Keratinocyte (primary cell): ENCODE results near the gene BAG5. TPM values are rescaled to one million over a fixed set of nuclear protein-coding genes. Genes with fewer than 3 reads are reported as not detected.

Experiments used
- DNase-seq: peaks from one replicate; pipeline ENCODE4 v3.0.0-alpha.2; 2011; ENCODE audit warnings: low read depth, missing footprints, low spot score
- FAIRE-seq: peaks from 2 replicates; lab custom pipeline; 2011; peaks lifted over from hg19 to GRCh38; lab: Jason Lieb, UNC
- H2AFZ ChIP-seq: 2 replicates; pipeline ENCODE4 v1.6.0; 2012; ENCODE audit warnings: low read length, control low read depth, inconsistent platforms; ENCODE audit not compliant: control insufficient read depth
- H3K27ac ChIP-seq: 2 replicates; pipeline ENCODE4 v1.5.1; 2011; ENCODE audit warnings: low read length; ENCODE audit not compliant: control insufficient read depth, insufficient read depth
- H3K27me3 ChIP-seq: 3 replicates; pipeline ENCODE4 v1.6.0; 2011; ENCODE audit warnings: low read length; ENCODE audit not compliant: control insufficient read depth, insufficient read depth; ENCODE audit errors: extremely low read depth
- H3K36me3 ChIP-seq, 2 experiments: 2 replicates in 1 of 2; 3 replicates in 1 of 2; pipeline ENCODE4 v1.5.1; 2011; ENCODE audit warnings: low read length in 2 of 2, mild to moderate bottlenecking in 1 of 2; ENCODE audit not compliant: control insufficient read depth in 2 of 2, insufficient read depth in 2 of 2; ENCODE audit errors: extremely low read depth in 1 of 2
- H3K4me1 ChIP-seq: 3 replicates; pipeline ENCODE4 v1.5.1; 2011; ENCODE audit warnings: low read length; ENCODE audit not compliant: control insufficient read depth, insufficient read depth; ENCODE audit errors: extremely low read depth
- H3K4me2 ChIP-seq: 3 replicates; pipeline ENCODE4 v1.6.0; 2011; ENCODE audit warnings: low read depth, low read length; ENCODE audit not compliant: control insufficient read depth, insufficient read depth; ENCODE audit errors: extremely low read depth
- H3K4me3 ChIP-seq, 3 experiments: fragments of 200-600 bp in 1 of 3; sonication (generic) in 1 of 3; 2 replicates in 2 of 3; 3 replicates in 1 of 3; pipeline ENCODE4 v1.5.1; 2011 to 2016; ENCODE audit warnings: low read length in 3 of 3, mild to moderate bottlenecking in 3 of 3, control low read depth in 2 of 3, inconsistent platforms in 1 of 3, low read depth in 1 of 3, mixed read lengths in 1 of 3, mixed run types in 1 of 3, moderate library complexity in 1 of 3; ENCODE audit not compliant: control insufficient read depth in 2 of 3, insufficient read depth in 2 of 3; ENCODE audit errors: extremely low read depth in 1 of 3
- H3K79me2 ChIP-seq: 2 replicates; pipeline ENCODE4 v1.6.0; 2012; ENCODE audit warnings: low read length; ENCODE audit not compliant: control insufficient read depth, insufficient read depth
- H3K9ac ChIP-seq: 3 replicates; pipeline ENCODE4 v1.6.0; 2011; ENCODE audit warnings: low read length; ENCODE audit not compliant: control insufficient read depth, insufficient read depth; ENCODE audit errors: extremely low read depth
- H3K9me1 ChIP-seq: 3 replicates; pipeline ENCODE4 v1.6.0; 2011; ENCODE audit warnings: low read length; ENCODE audit not compliant: control insufficient read depth, insufficient read depth; ENCODE audit errors: extremely low read depth
- H3K9me3 ChIP-seq: 2 replicates; pipeline ENCODE4 v1.5.1; 2012; ENCODE audit warnings: low read depth, low read length; ENCODE audit not compliant: control insufficient read depth
- H4K20me1 ChIP-seq: 3 replicates; pipeline ENCODE4 v1.6.0; 2011; ENCODE audit warnings: low read length; ENCODE audit not compliant: control insufficient read depth, insufficient read depth; ENCODE audit errors: extremely low read depth
- EZH2 ChIP-seq: IDR thresholded peaks from one replicate; pipeline ENCODE4 v1.6.1; 2012; ENCODE audit warnings: inconsistent platforms, mild to moderate bottlenecking, low read length, moderate library complexity
- dilution Hi-C: fragments of 300-500 bp; cut with MboI; formaldehyde crosslinking; loops from one replicate; pipeline ENCODE4 v1.7.0; 2020; ENCODE audit warnings: low sequenced_read_pairs; ENCODE audit not compliant: extremely low pct_ligation_motif_present
- polyA plus RNA-seq, 5 experiments: library from polyadenylated mRNA; depleted of rRNA in 3 of 5; stranded (reverse) in 3 of 5; stranded (forward) in 1 of 5; unstranded in 1 of 5; fragments of >200 nt; gene quantifications; 1 replicate in 1 of 5; 2 replicates in 3 of 5; 3 replicates in 1 of 5; pipeline versions ENCODE4 v1.2.1 to v1.2.3, GENCODE V29; 2011 to 2012; ENCODE audit warnings: missing spikeins in 2 of 5, low read depth in 1 of 5, low replicate concordance in 1 of 5
- TF ChIP-seq, protein P1 (sequence below), 3 experiments: IDR thresholded peaks in 1 of 3; conservative IDR thresholded peaks in 1 of 3; optimal IDR thresholded peaks in 1 of 3; 2 replicates in 2 of 3; 3 replicates in 1 of 3; pipeline versions ENCODE3 to v1.5.1; 2011; ENCODE audit warnings: low read length in 3 of 3, mild to moderate bottlenecking in 3 of 3, moderate library complexity in 2 of 3, control low read depth in 1 of 3, inconsistent platforms in 1 of 3; ENCODE audit not compliant: insufficient read depth in 2 of 3; ENCODE audit errors: extremely low read depth in 1 of 3

Gene BAG5
- polyA plus RNA-seq, 1 donor (not counting 4 experiments of a cell fraction or from before 2014, with no cell fraction given): 14.4 TPM

GRCh38 chr14:103563844-103564505 lies 1.5 kb upstream of the BAG5 start:
- no peaks in the 10 kb centered on the region for H3K9me1 ChIP-seq
- peaks cover 87% of the 10 kb centered on the region for H3K79me2 ChIP-seq
- H3K4me1 ChIP-seq: peaks cover 15% of the 10 kb centered on the region
- no peaks in the 10 kb centered on the region for H3K27me3 ChIP-seq
- FAIRE-seq: no peak
- H3K36me3 ChIP-seq: peaks cover 12 to 13% of the 10 kb centered on the region in 2 experiments
- H4K20me1 ChIP-seq: peaks cover 6% of the 10 kb centered on the region
- H3K9ac ChIP-seq: peak overlapping the region; percentile 83
- peak overlapping the region; percentile 93 to 97 (median 95) for H3K4me3 ChIP-seq
- H2AFZ ChIP-seq: no peak overlapping the region
- DNase-seq: no peak
- H3K27ac ChIP-seq: peak overlapping the region; percentile 72
- peak overlapping the region; percentile 92 for H3K4me2 ChIP-seq
- TF ChIP-seq, protein P1, sequence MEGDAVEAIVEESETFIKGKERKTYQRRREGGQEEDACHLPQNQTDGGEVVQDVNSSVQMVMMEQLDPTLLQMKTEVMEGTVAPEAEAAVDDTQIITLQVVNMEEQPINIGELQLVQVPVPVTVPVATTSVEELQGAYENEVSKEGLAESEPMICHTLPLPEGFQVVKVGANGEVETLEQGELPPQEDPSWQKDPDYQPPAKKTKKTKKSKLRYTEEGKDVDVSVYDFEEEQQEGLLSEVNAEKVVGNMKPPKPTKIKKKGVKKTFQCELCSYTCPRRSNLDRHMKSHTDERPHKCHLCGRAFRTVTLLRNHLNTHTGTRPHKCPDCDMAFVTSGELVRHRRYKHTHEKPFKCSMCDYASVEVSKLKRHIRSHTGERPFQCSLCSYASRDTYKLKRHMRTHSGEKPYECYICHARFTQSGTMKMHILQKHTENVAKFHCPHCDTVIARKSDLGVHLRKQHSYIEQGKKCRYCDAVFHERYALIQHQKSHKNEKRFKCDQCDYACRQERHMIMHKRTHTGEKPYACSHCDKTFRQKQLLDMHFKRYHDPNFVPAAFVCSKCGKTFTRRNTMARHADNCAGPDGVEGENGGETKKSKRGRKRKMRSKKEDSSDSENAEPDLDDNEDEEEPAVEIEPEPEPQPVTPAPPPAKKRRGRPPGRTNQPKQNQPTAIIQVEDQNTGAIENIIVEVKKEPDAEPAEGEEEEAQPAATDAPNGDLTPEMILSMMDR (optimal IDR thresholded peaks at IDR 0.05 in 1 of 3, IDR thresholded peaks at IDR 0.05 in 1 of 3, conservative IDR thresholded peaks at IDR 0.05 in 1 of 3; ENCODE audit: extremely low read depth in 1 of 3, insufficient read depth in 2 of 3, low read length in 3 of 3): no peak
- no peak for TF ChIP-seq EZH2
- dilution Hi-C loops: no loop called here
- H3K9me3 ChIP-seq: no peaks in the 10 kb centered on the region

GRCh38 chr14:103563226-103563620 lies 766 bp upstream of the BAG5 start:
- peak overlapping the region; percentile 93 to 97 (median 95) for H3K4me3 ChIP-seq
- peak overlapping the region; percentile 83 for H3K9ac ChIP-seq
- H3K9me1 ChIP-seq: no peaks in the 10 kb centered on the region
- peaks cover 91% of the 10 kb centered on the region for H3K79me2 ChIP-seq
- H3K27me3 ChIP-seq: no peaks in the 10 kb centered on the region
- TF ChIP-seq, protein P1 (optimal IDR thresholded peaks at IDR 0.05 in 1 of 3, IDR thresholded peaks at IDR 0.05 in 1 of 3, conservative IDR thresholded peaks at IDR 0.05 in 1 of 3; ENCODE audit: extremely low read depth in 1 of 3, insufficient read depth in 2 of 3, low read length in 3 of 3): no peak
- TF ChIP-seq EZH2: no peak
- H3K27ac ChIP-seq: peak overlapping the region; percentile 72
- H3K4me1 ChIP-seq: peaks cover 15% of the 10 kb centered on the region
- H3K36me3 ChIP-seq: peaks cover 12 to 13% of the 10 kb centered on the region in 2 experiments
- peak overlapping the region; percentile 92 for H3K4me2 ChIP-seq
- DNase-seq (no peak), FAIRE-seq (no peak)
- peaks cover 9% of the 10 kb centered on the region for H4K20me1 ChIP-seq
- H2AFZ ChIP-seq: peak overlapping the region; percentile 85
- no peaks in the 10 kb centered on the region for H3K9me3 ChIP-seq
- dilution Hi-C loops: no loop called here
